ENCODE results near the gene TAS2R40. TPM values are rescaled to one million over a fixed set of nuclear protein-coding genes. Genes with fewer than 3 reads are reported as not detected.

TAS2R40 gene
- polyA plus RNA-seq, 2 of the 4 experiments (the other 2 are of a cell fraction) = not detected

DNA sequence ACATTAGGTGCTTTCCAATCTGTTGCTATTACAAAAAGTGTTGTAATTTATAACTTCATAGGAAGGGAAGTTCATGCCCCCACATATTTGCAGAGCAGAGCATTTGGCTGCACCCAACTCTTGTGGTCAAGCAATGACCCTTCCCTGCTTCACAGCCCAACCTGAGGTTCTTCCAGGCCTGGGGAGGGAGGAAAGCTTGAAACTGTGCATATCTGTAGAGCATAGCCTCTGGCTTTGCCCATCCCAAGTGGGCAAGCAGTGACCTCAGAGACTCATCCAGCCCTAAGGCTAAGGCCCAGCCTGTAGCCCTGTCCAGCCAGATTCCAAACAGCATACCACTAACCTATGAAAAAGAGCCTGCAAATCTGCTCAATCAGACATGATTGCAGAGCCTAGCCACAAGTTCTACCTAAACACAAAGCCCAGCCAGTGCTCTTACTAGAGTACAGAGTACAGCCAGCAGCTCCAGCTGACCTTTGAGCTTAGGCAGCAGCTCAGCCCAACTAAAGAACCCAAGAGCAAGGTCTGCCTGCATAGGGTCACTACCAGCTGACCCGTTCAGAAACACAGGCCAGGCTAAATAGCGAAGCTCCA is 27.0 kb downstream of the TAS2R40 start:
- TF ChIP-seq RAD21 (conservative IDR thresholded peaks at IDR 0.05 in 1 of 2, IDR thresholded peaks at IDR 0.05 in 1 of 2) (no peak), NFE2L2 (conservative IDR thresholded peaks at IDR 0.05; ENCODE audit: low read length) (no peak), SMC3 (IDR thresholded peaks at IDR 0.05) (no peak), CEBPB (IDR thresholded peaks at IDR 0.05) (no peak), BCL3 (IDR thresholded peaks at IDR 0.05) (no peak), ATOH8 (CRISPR knock-in tag; IDR thresholded peaks at IDR 0.05; ENCODE audit: low read depth) (no peak), BHLHE40 (IDR thresholded peaks at IDR 0.05; ENCODE audit: low read depth, low read length) (no peak), ZNF302 (CRISPR knock-in tag; IDR thresholded peaks at IDR 0.05) (no peak), HDAC2 (IDR thresholded peaks at IDR 0.05) (no peak)
- no peak for ATAC-seq
- H3K27ac ChIP-seq = no peak overlapping the region
- no peak overlapping the region for H3K4me2 ChIP-seq
- CTCF ChIA-PET = interaction anchor here (0.9 to 3.6 kb wide), 2 partner anchors 8 to 110 kb away, joined by 3 to 27 read pairs; no protein-coding TSS in a partner anchor
- 66% methylated on average over 2 of the region's 2 CpGs for WGBS (ENCODE audit: missing lambda C conversion rate)
- POLR2A ChIA-PET = no interaction called here
- no peak for FAIRE-seq
- DNase-seq (ENCODE audit: low read depth in 1 of 2, low spot score in 1 of 2) = no peak
- no peak overlapping the region for H3K4me3 ChIP-seq
- H3K4me1 ChIP-seq = peaks cover 9% of the 10 kb centered on the region
- H3K9me3 ChIP-seq = no peaks in the 10 kb centered on the region

GRCh38 chr7:143250199-143250598 is 28.4 kb downstream of the TAS2R40 start:
- H3K4me3 ChIP-seq = no peak overlapping the region
- TF ChIP-seq RCOR1 (IDR thresholded peaks at IDR 0.05; ENCODE audit: low read depth, low read length) (no peak), MYC (IDR thresholded peaks at IDR 0.05; ENCODE audit: borderline replicate concordance, low read length) (no peak), KDM5A (IDR thresholded peaks at IDR 0.05) (no peak), NPAS2 (CRISPR knock-in tag; IDR thresholded peaks at IDR 0.05; ENCODE audit: borderline replicate concordance) (no peak), ZC3H11A (IDR thresholded peaks at IDR 0.05) (no peak), NR3C1 (IDR thresholded peaks at IDR 0.05) (no peak), PHF8 (IDR thresholded peaks at IDR 0.05; ENCODE audit: borderline replicate concordance, low read depth) (no peak), MAX (IDR thresholded peaks at IDR 0.05) (no peak), FOSL2 (IDR thresholded peaks at IDR 0.05) (no peak), FOSL2 (CRISPR knock-in tag; IDR thresholded peaks at IDR 0.05) (no peak), HEYL (CRISPR knock-in tag; IDR thresholded peaks at IDR 0.05) (no peak), BHLHE40 (IDR thresholded peaks at IDR 0.05; ENCODE audit: low read depth, low read length) (no peak)
- H3K9me3 ChIP-seq = no peaks in the 10 kb centered on the region
- no peak overlapping the region for H3K4me2 ChIP-seq
- ChIA-PET POLR2A (no interaction called here), CTCF (interaction anchor here (3.6 kb wide), 1 partner anchor 10 kb away, joined by 27 read pairs; no protein-coding TSS in a partner anchor)
- no peak for DNase-seq (ENCODE audit: low read depth in 1 of 2, low spot score in 1 of 2)
- no peak for FAIRE-seq
- no peak overlapping the region for H3K27ac ChIP-seq
- peaks cover 3% of the 10 kb centered on the region; the same call in 2 of the 3 replicates for H3K4me1 ChIP-seq
- ATAC-seq = no peak

DNA sequence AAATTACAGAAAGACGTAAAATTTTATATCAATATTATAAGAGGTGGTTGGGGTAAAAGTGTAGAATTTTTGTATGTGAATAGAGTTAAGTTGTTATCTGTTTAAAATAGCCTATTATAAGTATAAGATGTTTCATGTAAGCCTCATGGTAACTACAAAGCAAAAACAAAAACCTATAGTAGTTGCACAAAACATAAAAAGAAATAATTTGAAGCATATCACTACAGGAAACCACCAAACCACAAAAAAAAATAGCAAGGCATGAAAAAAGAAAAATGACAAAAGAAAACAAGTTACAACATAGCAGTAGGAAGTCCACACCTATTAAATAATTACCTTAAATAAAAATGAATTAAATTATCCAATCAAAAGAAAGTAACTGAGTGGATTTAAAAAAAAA is 29.0 kb downstream of the TAS2R40 start:
- H3K4me1 ChIP-seq = no peaks in the 10 kb centered on the region
- H3K9me3 ChIP-seq = no peaks in the 10 kb centered on the region
- H3K27ac ChIP-seq = no peak overlapping the region
- no peak for TF ChIP-seq CBX2 (IDR thresholded peaks at IDR 0.05; ENCODE audit: borderline replicate concordance, low read depth)
- no peak for TF ChIP-seq MAZ (IDR thresholded peaks at IDR 0.05; ENCODE audit: borderline replicate concordance, low read depth, low read length)
- no peak for TF ChIP-seq NFE2L2 (conservative IDR thresholded peaks at IDR 0.05; ENCODE audit: low read length)
- TF ChIP-seq ZFP36 (IDR thresholded peaks at IDR 0.05; ENCODE audit: borderline replicate concordance, partially characterized antibody) = no peak
- no peak for TF ChIP-seq BCL3 (IDR thresholded peaks at IDR 0.05)
- no peak for TF ChIP-seq HEYL (CRISPR knock-in tag; IDR thresholded peaks at IDR 0.05)
- CTCF ChIA-PET = interaction anchor here (3.6 kb wide), 1 partner anchor 10 kb away, joined by 27 read pairs; no protein-coding TSS in a partner anchor
- no peak overlapping the region for H3K4me3 ChIP-seq
- H3K4me2 ChIP-seq = no peak overlapping the region
- FAIRE-seq (no peak), DNase-seq (ENCODE audit: low read depth in 1 of 2, low spot score in 1 of 2) (no peak), ATAC-seq (no peak)
- WGBS (ENCODE audit: missing lambda C conversion rate) = 88% methylated on average over 1 of the region's 1 CpG
- POLR2A ChIA-PET = no interaction called here

All from A549 (cell line).